HepG2 (cell line): ENCODE measurements around the gene GPRIN2. TPM values are rescaled to one million over a fixed set of nuclear protein-coding genes. Genes with fewer than 3 reads are reported as not detected.

ENCODE experiments used
- ATAC-seq: fragments of 200-7000 bp; cut with Tn5 transposase; 3 replicates; pipeline ENCODE4 v1.9.1; 2020; ENCODE audit warnings: mild to moderate bottlenecking, moderate library complexity
- BruUV-seq: library from RNA; stranded (reverse); fragments of 400-500 nt; replicated peaks from 2 replicates; lab custom pipeline; 2021; lab: Mats Ljungman, UMichigan
- CTCF ChIA-PET: fragments of 300-600 bp; formaldehyde crosslinking; extraction: SDS; loops from one replicate; lab custom pipeline; 2021; ENCODE audit warnings: low total read pairs, inconsistent platforms, low intra/inter-chr PET ratio; lab: Yijun Ruan, JAX
- POLR2A ChIA-PET: fragments of 350-600 bp; sonication (Branson Sonifier 250); formaldehyde crosslinking; loops from one replicate; lab custom pipeline; 2020; ENCODE audit warnings: antibody characterized with exemption, inconsistent platforms; lab: Yijun Ruan, JAX
- DNase-seq: peaks from one replicate; pipeline ENCODE4 v3.0.0-alpha.2; 2015; ENCODE audit warnings: low spot score
- FAIRE-seq: peaks from 3 replicates; lab custom pipeline; 2011; peaks lifted over from hg19 to GRCh38; lab: Jason Lieb, UNC
- H2AFZ ChIP-seq: one replicate; pipeline ENCODE4 v1.6.1; 2011; ENCODE audit warnings: low read length, inconsistent platforms
- H3K27ac ChIP-seq: fragments of 300-600 bp; 3 replicates; pipeline ENCODE4 v1.8.0; 2011; ENCODE audit warnings: mixed run types, mild to moderate bottlenecking, mixed read lengths, low read length, inconsistent platforms; ENCODE audit not compliant: insufficient read depth; ENCODE audit errors: extremely low read length
- H3K27me3 ChIP-seq, 2 experiments: fragments of 200-600 bp in 1 of 2; 2 replicates in 1 of 2; 3 replicates in 1 of 2; pipeline versions ENCODE4 v1.6.0 to v1.8.0; 2011; ENCODE audit warnings: low read length in 2 of 2, mild to moderate bottlenecking in 2 of 2, moderate library complexity in 2 of 2, inconsistent platforms in 1 of 2; ENCODE audit not compliant: insufficient read depth in 2 of 2, control insufficient read depth in 1 of 2
- H3K36me3 ChIP-seq, 2 experiments: fragments of 200-600 bp in 1 of 2; replicated peaks in 1 of 2; 2 replicates in 1 of 2; 3 replicates in 1 of 2; pipeline versions ENCODE4 v1.5.1 to v1.8.0; 2011; ENCODE audit warnings: low read length in 2 of 2, inconsistent platforms in 1 of 2; ENCODE audit not compliant: insufficient read depth in 2 of 2, control insufficient read depth in 1 of 2
- H3K4me1 ChIP-seq: 2 replicates; pipeline ENCODE4 v1.5.1; 2012; ENCODE audit warnings: low read length, inconsistent platforms; ENCODE audit not compliant: insufficient read depth
- H3K4me2 ChIP-seq: 2 replicates; pipeline ENCODE4 v1.6.0; 2011; ENCODE audit warnings: low read depth, low read length, inconsistent platforms
- H3K4me3 ChIP-seq, 3 experiments: fragments of 200-600 bp in 1 of 3; sonication (generic), shearing (Covaris generic) in 1 of 3; replicated peaks in 1 of 3; 2 replicates each; pipeline ENCODE4 v1.5.1; 2011 to 2016; ENCODE audit warnings: low read length in 3 of 3, inconsistent platforms in 2 of 3, low read depth in 2 of 3, mild to moderate bottlenecking in 2 of 3, control low read depth in 1 of 3, mixed read lengths in 1 of 3; ENCODE audit not compliant: insufficient read depth in 1 of 3
- H3K79me2 ChIP-seq: one replicate; pipeline ENCODE4 v1.6.1; 2011; ENCODE audit warnings: low read length, inconsistent platforms; ENCODE audit not compliant: insufficient read depth
- H3K9ac ChIP-seq: 2 replicates; pipeline ENCODE4 v1.6.0; 2011; ENCODE audit warnings: mild to moderate bottlenecking, low read depth, low read length, inconsistent platforms; ENCODE audit not compliant: insufficient read depth
- H3K9me3 ChIP-seq: 2 replicates; pipeline ENCODE4 v1.5.1; 2012; ENCODE audit warnings: mild to moderate bottlenecking, low read length
- H4K20me1 ChIP-seq: 2 replicates; pipeline ENCODE4 v1.6.0; 2011; ENCODE audit warnings: inconsistent platforms, mild to moderate bottlenecking, low read length, moderate library complexity; ENCODE audit not compliant: insufficient read depth
- FIP1L1 ChIP-seq: fragments of 200-400 bp; formaldehyde crosslinking; IDR thresholded peaks from 2 replicates; pipeline ENCODE4 v1.6.1; 2018; ENCODE audit warnings: low read depth, mild to moderate bottlenecking, low read length, moderate library complexity, borderline replicate concordance; ENCODE audit not compliant: insufficient read depth
- HOXA9 ChIP-seq: sonication (generic); formaldehyde crosslinking; IDR thresholded peaks from 2 replicates; pipeline ENCODE4 v1.8.1; 2022; ENCODE audit warnings: missing genetic modification reagents, mild to moderate bottlenecking, moderate library complexity, borderline replicate concordance
- ISL2 ChIP-seq: sonication (generic); formaldehyde crosslinking; IDR thresholded peaks from 2 replicates; pipeline ENCODE4 v1.5.0; 2020; ENCODE audit warnings: missing genetic modification reagents
- MAF1 ChIP-seq: sonication (generic); formaldehyde crosslinking; IDR thresholded peaks from 2 replicates; pipeline ENCODE4 v1.5.0; 2020; ENCODE audit warnings: missing genetic modification reagents, borderline replicate concordance
- MNT ChIP-seq: fragments of 450-650 bp; IDR thresholded peaks from 2 replicates; pipeline ENCODE4 v1.6.1; 2016
- NFE2 ChIP-seq: sonication (generic); formaldehyde crosslinking; IDR thresholded peaks from 2 replicates; pipeline ENCODE4 v1.4.0; 2020; ENCODE audit warnings: missing genetic modification reagents
- RCOR2 ChIP-seq: IDR thresholded peaks from 2 replicates; pipeline ENCODE4 v1.6.1; 2016; ENCODE audit warnings: missing biosample characterization, missing genetic modification reagents
- RFXANK ChIP-seq: IDR thresholded peaks from 2 replicates; pipeline ENCODE4 v1.6.1; 2016
- SETDB1 ChIP-seq: sonication (generic); formaldehyde crosslinking; IDR thresholded peaks from 2 replicates; pipeline ENCODE4 v1.5.1; 2020; ENCODE audit warnings: missing genetic modification reagents, mild to moderate bottlenecking, borderline replicate concordance
- STAT6 ChIP-seq: sonication (generic); formaldehyde crosslinking; IDR thresholded peaks from 2 replicates; pipeline ENCODE4 v1.4.0; 2020; ENCODE audit warnings: missing genetic modification reagents, mild to moderate bottlenecking, borderline replicate concordance
- ZNF317 ChIP-seq: sonication (generic); formaldehyde crosslinking; IDR thresholded peaks from 2 replicates; pipeline ENCODE4 v1.5.0; 2020; ENCODE audit warnings: mild to moderate bottlenecking, missing genetic modification reagents
- ZNF350 ChIP-seq: sonication (generic); formaldehyde crosslinking; IDR thresholded peaks from 2 replicates; pipeline ENCODE4 v1.4.0; 2020; ENCODE audit warnings: mild to moderate bottlenecking, low read depth, missing genetic modification reagents, borderline replicate concordance
- WGBS: methylation state at CpG from one replicate; pipeline ENCODE4 v1.1.6; 2017; ENCODE audit warnings: low lambda C conversion rate; 5-methylcytosine and 5-hydroxymethylcytosine counted together
- in situ Hi-C: cut with HindIII; loops from 2 replicates; pipeline ENCODE4 v1.10.0; 2017; ENCODE audit warnings: low pct_unique_long_range_greater_than_20kb; ENCODE audit not compliant: extremely low pct_ligation_motif_present
- intact Hi-C: fragments of 100-400 bp; cut with micrococcal nuclease; formaldehyde crosslinking; loops from one replicate; pipeline ENCODE4 v1.10.0; 2022; ENCODE audit not compliant: unreplicated experiment
- polyA plus RNA-seq, 8 experiments: library from polyadenylated mRNA; depleted of rRNA in 3 of 8; stranded (reverse) in 7 of 8; unstranded in 1 of 8; fragments of >200 nt; fragmentation: Illumina TruSeq in 4 of 8; extraction: Trizol in 4 of 8; gene quantifications; 2 replicates each; pipeline versions ENCODE4 v1.2.1 to v1.2.3, GENCODE V29; 2011 to 2016; ENCODE audit warnings: low read depth in 4 of 8, missing spikeins in 1 of 8, mixed read lengths in 1 of 8; ENCODE audit not compliant: insufficient read depth in 1 of 8
- total RNA-seq, 5 experiments: library from RNA; depleted of rRNA; stranded (reverse); fragments of >200 nt; fragmentation: Illumina TruSeq; extraction: Trizol; gene quantifications; 2 replicates each; pipeline ENCODE4 v1.2.3, GENCODE V29; 2016; ENCODE audit warnings: low read depth in 1 of 5

GPRIN2 gene
- total and polyA plus RNA-seq, 2 of the 13 experiments (the other 11 are each of a cell fraction or from before 2014, with no cell fraction given): not detected

- TF ChIP-seq SETDB1 (CRISPR knock-in tag): no peak
- no peak for TF ChIP-seq NFE2 (CRISPR knock-in tag)
- TF ChIP-seq STAT6: no peak
- no peak for TF ChIP-seq MNT
- no peak for TF ChIP-seq ZNF350 (CRISPR knock-in tag)
- no peak for TF ChIP-seq ISL2 (CRISPR knock-in tag)
- no peak for TF ChIP-seq RCOR2
- TF ChIP-seq FIP1L1: no peak
- no peak for TF ChIP-seq ZNF317 (CRISPR knock-in tag)
- no peak for TF ChIP-seq HOXA9 (CRISPR knock-in tag)
- TF ChIP-seq MAF1: no peak
- TF ChIP-seq RFXANK (CRISPR knock-in tag): no peak
- peaks cover 15% of the 10 kb centered on the region for H3K4me1 ChIP-seq
- H3K4me2 ChIP-seq: no peak overlapping the region
- no peaks in the 10 kb centered on the region for H3K36me3 ChIP-seq
- H3K9me3 ChIP-seq: no peaks in the 10 kb centered on the region
- 61% methylated on average over 6 of the region's 6 CpGs for WGBS
- ChIA-PET CTCF (no interaction called here), POLR2A (no interaction called here)
- peaks cover 0 to 9% of the 10 kb centered on the region in 2 experiments; a peak in 2 of 5 replicates for H3K27me3 ChIP-seq
- no peak overlapping the region for H2AFZ ChIP-seq
- H3K4me3 ChIP-seq: no peak overlapping the region
- H3K79me2 ChIP-seq: no peaks in the 10 kb centered on the region
- no peak overlapping the region for H3K27ac ChIP-seq
- FAIRE-seq (no peak), DNase-seq (no peak), ATAC-seq (no peak)
- H3K9ac ChIP-seq: no peak overlapping the region
- no TSS peak for BruUV-seq
- no peaks in the 10 kb centered on the region for H4K20me1 ChIP-seq
- intact Hi-C loops (no loop called here), in situ Hi-C loops (no loop called here)
Observed at GRCh38 chr10:46536171-46536570, 20.3 kb downstream of the GPRIN2 start.
